Measurements from ENCODE around the gene RAB37. TPM values are rescaled to one million over a fixed set of nuclear protein-coding genes. Genes with fewer than 3 reads are reported as not detected.

Gene RAB37
- total RNA-seq, 2 experiments from 2014 or later, result 19.0 to 21.1 TPM

DNA sequence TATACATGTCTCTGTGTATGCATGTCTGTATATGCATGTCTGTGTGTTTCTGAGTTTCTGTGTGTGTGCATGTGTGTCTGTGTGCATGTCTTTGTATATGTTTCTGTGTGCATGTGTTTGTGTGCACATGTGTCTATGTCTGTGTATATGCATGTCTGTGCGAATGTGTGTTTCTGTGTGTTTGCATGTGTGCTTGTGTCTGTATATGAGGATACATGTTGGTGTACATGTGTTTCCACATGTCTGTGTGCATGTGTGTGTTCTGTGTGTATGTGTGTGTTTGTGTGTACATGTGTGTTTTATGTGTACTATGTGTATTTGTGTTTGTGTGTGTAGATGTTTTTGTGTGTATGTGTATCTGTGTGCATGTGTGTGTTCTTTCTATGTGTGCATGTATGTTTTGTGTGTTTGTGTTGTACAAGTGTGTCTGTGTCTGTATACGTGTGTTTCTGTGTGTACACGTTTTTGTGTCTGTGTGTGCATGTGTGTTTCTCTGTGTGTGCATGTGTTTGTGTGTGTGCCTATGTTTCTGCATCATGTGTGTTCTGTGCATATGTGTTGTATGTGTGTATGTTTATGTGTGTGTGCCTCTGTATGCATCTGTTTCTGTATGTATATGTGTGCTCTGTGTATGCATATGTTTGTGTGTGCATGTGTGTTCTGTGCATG lies 8.9 kb upstream of the RAB37 start:
- ChIA-PET POLR2A (no interaction called here), CTCF (no interaction called here)
- Mint-ChIP-seq H3K27me3 (no peaks in the 10 kb centered on the region), H3K9me3 (no peaks in the 10 kb centered on the region), H3K36me3 (ENCODE audit: low read depth) (no peaks in the 10 kb centered on the region), H3K27ac (no peak overlapping the region), H3K4me1 (ENCODE audit: low read depth) (peaks cover 5% of the 10 kb centered on the region), H3K4me3 (no peak overlapping the region)
- ATAC-seq (ENCODE audit: poor library complexity) (no peak), DNase-seq (no peak)
- no peak for TF ChIP-seq CTCF (IDR thresholded peaks at IDR 0.05)
- Histone ChIP-seq H3K27me3 (ENCODE audit: control insufficient read depth in 1 of 2, insufficient read depth in 2 of 2, low read length in 2 of 2) (no peaks in the 10 kb centered on the region), H3K36me3 (ENCODE audit: insufficient read depth, low read length) (no peaks in the 10 kb centered on the region), H3K4me3 (ENCODE audit: low read length) (no peak overlapping the region), H3K9me3 (ENCODE audit: control insufficient read depth in 1 of 2, insufficient read depth in 1 of 2, low read length in 2 of 2) (no peaks in the 10 kb centered on the region), H3K4me1 (ENCODE audit: insufficient read depth, low read length) (peaks cover 38% of the 10 kb centered on the region), H3K27ac (ENCODE audit: low read depth in 1 of 2, low read length in 2 of 2) (no peak overlapping the region)
- intact Hi-C loops (cut with DNase I, micrococcal nuclease), result no loop called here

- H3K9me3 ChIP-seq (ENCODE audit: control insufficient read depth in 1 of 2, insufficient read depth in 1 of 2, low read length in 2 of 2), result no peaks in the 10 kb centered on the region
- no peak for DNase-seq
- TF ChIP-seq CTCF (IDR thresholded peaks at IDR 0.05), result no peak
- H3K27ac ChIP-seq (ENCODE audit: low read depth in 1 of 2, low read length in 2 of 2), result no peak overlapping the region
- intact Hi-C loops (cut with DNase I, micrococcal nuclease), result no loop called here
- no peaks in the 10 kb centered on the region for H3K27me3 ChIP-seq (ENCODE audit: control insufficient read depth in 1 of 2, insufficient read depth in 2 of 2, low read length in 2 of 2)
- H3K4me1 Mint-ChIP-seq (ENCODE audit: low read depth), result peaks cover 5% of the 10 kb centered on the region
- H3K4me1 ChIP-seq (ENCODE audit: insufficient read depth, low read length), result peaks cover 42% of the 10 kb centered on the region
- no peak for ATAC-seq (ENCODE audit: poor library complexity)
- no peak overlapping the region for H3K4me3 Mint-ChIP-seq
- CTCF ChIA-PET, result no interaction called here
- H3K36me3 Mint-ChIP-seq (ENCODE audit: low read depth), result no peaks in the 10 kb centered on the region
- H3K4me3 ChIP-seq (ENCODE audit: low read length), result no peak overlapping the region
- no peaks in the 10 kb centered on the region for H3K36me3 ChIP-seq (ENCODE audit: insufficient read depth, low read length)
- POLR2A ChIA-PET, result no interaction called here
- H3K9me3 Mint-ChIP-seq, result no peaks in the 10 kb centered on the region
- no peak overlapping the region for H3K27ac Mint-ChIP-seq
- H3K27me3 Mint-ChIP-seq, result no peaks in the 10 kb centered on the region
Measured at GRCh38 chr17:74728702-74729075, 8.4 kb upstream of the RAB37 start.

DNA sequence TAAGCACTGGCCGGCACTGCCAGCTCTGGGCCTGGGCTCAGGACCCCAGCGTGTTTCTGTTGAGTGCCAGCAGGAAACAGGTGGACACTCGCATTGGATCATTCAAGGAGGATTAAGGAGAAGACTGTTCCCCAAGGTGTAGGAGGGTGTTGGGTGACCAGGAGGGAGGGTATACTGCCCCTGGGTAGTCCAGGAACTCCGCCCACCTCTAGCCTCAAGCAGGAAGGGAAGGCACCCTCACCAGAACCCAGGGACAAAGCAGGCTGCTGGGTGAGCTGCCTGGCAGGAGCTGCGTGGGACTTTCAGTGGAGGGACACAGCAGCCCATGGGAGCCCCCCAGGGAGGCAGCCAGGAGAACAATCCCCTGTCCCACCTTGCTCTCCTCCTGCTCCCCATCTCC lies 7.7 kb upstream of the RAB37 start:
- DNase-seq (no peak), ATAC-seq (ENCODE audit: poor library complexity) (no peak)
- Mint-ChIP-seq H3K4me1 (ENCODE audit: low read depth) (peaks cover 5% of the 10 kb centered on the region), H3K4me3 (no peak overlapping the region), H3K27me3 (no peaks in the 10 kb centered on the region), H3K36me3 (ENCODE audit: low read depth) (no peaks in the 10 kb centered on the region), H3K9me3 (no peaks in the 10 kb centered on the region), H3K27ac (no peak overlapping the region)
- Histone ChIP-seq H3K4me1 (ENCODE audit: insufficient read depth, low read length) (peaks cover 42% of the 10 kb centered on the region), H3K4me3 (ENCODE audit: low read length) (no peak overlapping the region), H3K27ac (ENCODE audit: low read depth in 1 of 2, low read length in 2 of 2) (no peak overlapping the region), H3K27me3 (ENCODE audit: control insufficient read depth in 1 of 2, insufficient read depth in 2 of 2, low read length in 2 of 2) (no peaks in the 10 kb centered on the region), H3K9me3 (ENCODE audit: control insufficient read depth in 1 of 2, insufficient read depth in 1 of 2, low read length in 2 of 2) (no peaks in the 10 kb centered on the region), H3K36me3 (ENCODE audit: insufficient read depth, low read length) (no peaks in the 10 kb centered on the region)
- intact Hi-C loops (cut with DNase I, micrococcal nuclease), result no loop called here
- no peak for TF ChIP-seq CTCF (IDR thresholded peaks at IDR 0.05)
- CTCF ChIA-PET, result no interaction called here
- POLR2A ChIA-PET, result interaction anchor here (0.8 kb wide), 1 partner anchor 8 kb away, joined by 3 read pairs; no protein-coding TSS in a partner anchor
